Measurements from ENCODE around the gene ARHGEF4.

The ARHGEF4 gene

GRCh38 chr2:131040661-131041401 lies 204.1 kb downstream of the ARHGEF4 start:
- TF ChIP-seq CTCF (IDR thresholded peaks at IDR 0.05; ENCODE audit: borderline replicate concordance, insufficient read depth, low read depth, low read length): no peak
- no peak overlapping the region for H3K4me3 ChIP-seq (ENCODE audit: low read depth, low read length)

GRCh38 chr2:131041402-131042147 lies 204.9 kb downstream of the ARHGEF4 start:
- TF ChIP-seq CTCF (IDR thresholded peaks at IDR 0.05; ENCODE audit: borderline replicate concordance, insufficient read depth, low read depth, low read length): no peak
- no peak overlapping the region for H3K4me3 ChIP-seq (ENCODE audit: low read depth, low read length)

- H3K4me3 ChIP-seq (ENCODE audit: low read depth, low read length): no peak overlapping the region
- TF ChIP-seq CTCF (IDR thresholded peaks at IDR 0.05; ENCODE audit: borderline replicate concordance, insufficient read depth, low read depth, low read length): no peak
Measured at GRCh38 chr2:131042148-131042775, 205.5 kb downstream of the ARHGEF4 start.

GRCh38 chr2:131043199-131044074 lies 206.7 kb downstream of the ARHGEF4 start:
- TF ChIP-seq CTCF (IDR thresholded peaks at IDR 0.05; ENCODE audit: borderline replicate concordance, insufficient read depth, low read depth, low read length): no peak
- H3K4me3 ChIP-seq (ENCODE audit: low read depth, low read length): no peak overlapping the region

GRCh38 chr2:131044075-131044756 lies 207.5 kb downstream of the ARHGEF4 start:
- H3K4me3 ChIP-seq (ENCODE audit: low read depth, low read length): no peak overlapping the region
- no peak for TF ChIP-seq CTCF (IDR thresholded peaks at IDR 0.05; ENCODE audit: borderline replicate concordance, insufficient read depth, low read depth, low read length)

GRCh38 chr2:131044757-131045150 lies 208.0 kb downstream of the ARHGEF4 start:
- no peak overlapping the region for H3K4me3 ChIP-seq (ENCODE audit: low read depth, low read length)
- no peak for TF ChIP-seq CTCF (IDR thresholded peaks at IDR 0.05; ENCODE audit: borderline replicate concordance, insufficient read depth, low read depth, low read length)
